HL-60 (cell line): ENCODE results near the gene ASCL5.

Experiments
- DNase-seq, 2 experiments: peaks; one replicate each; pipeline ENCODE4 v3.0.0-alpha.2; 2010 to 2020; ENCODE audit warnings: low read depth in 1 of 2, low spot score in 1 of 2
- H3K27ac ChIP-seq: fragments of 250-450 bp; sonication (Bioruptor Pico); replicated peaks from 2 replicates; pipeline ENCODE4 v1.5.1; 2020; ENCODE audit warnings: mild to moderate bottlenecking, moderate library complexity
- H3K27me3 ChIP-seq: fragments of 250-450 bp; sonication (Bioruptor Pico); 2 replicates; pipeline ENCODE4 v1.5.1; 2021; ENCODE audit warnings: mild to moderate bottlenecking, moderate library complexity; ENCODE audit not compliant: insufficient read depth, poor library complexity, severe bottlenecking
- H3K4me3 ChIP-seq: replicated peaks from 2 replicates; pipeline ENCODE4 v1.5.1; 2011; ENCODE audit warnings: mild to moderate bottlenecking, control low read depth, low read length; ENCODE audit not compliant: insufficient read depth
- CTCF ChIP-seq: IDR thresholded peaks from one replicate; pipeline ENCODE4 v1.5.1; 2011; ENCODE audit warnings: low read length, control low read depth, inconsistent platforms; ENCODE audit not compliant: insufficient read depth
- GABPA ChIP-seq: IDR thresholded peaks from 2 replicates; pipeline ENCODE4 v1.6.1; 2012; ENCODE audit warnings: low read depth
- POLR2AphosphoS5 ChIP-seq: IDR thresholded peaks from 2 replicates; pipeline ENCODE4 v1.6.1; 2012; ENCODE audit warnings: low read depth
- REST ChIP-seq: IDR thresholded peaks from 2 replicates; pipeline ENCODE4 v1.6.1; 2012; ENCODE audit warnings: low read depth; ENCODE audit not compliant: insufficient replicate concordance
- SPI1 ChIP-seq: IDR thresholded peaks from 2 replicates; pipeline ENCODE4 v1.6.1; 2012; ENCODE audit warnings: low read depth, mild to moderate bottlenecking, borderline replicate concordance

The ASCL5 gene

GRCh38 chr1:201072149-201072548 lies 54.8 kb downstream of the ASCL5 start:
- H3K4me3 ChIP-seq = no peak overlapping the region
- TF ChIP-seq CTCF = no peak
- TF ChIP-seq SPI1 = no peak
- no peak for TF ChIP-seq POLR2AphosphoS5
- TF ChIP-seq GABPA = no peak
- TF ChIP-seq REST = no peak
- DNase-seq = no peak
- peaks cover 2% of the 10 kb centered on the region for H3K27me3 ChIP-seq
- no peak overlapping the region for H3K27ac ChIP-seq

GRCh38 chr1:201069636-201070035 lies 57.3 kb downstream of the ASCL5 start:
- TF ChIP-seq SPI1 (no peak), GABPA (no peak), REST (no peak), POLR2AphosphoS5 (no peak), CTCF (no peak)
- H3K27me3 ChIP-seq = peaks cover 2% of the 10 kb centered on the region
- no peak for DNase-seq
- H3K27ac ChIP-seq = no peak overlapping the region
- H3K4me3 ChIP-seq = no peak overlapping the region

GRCh38 chr1:201068976-201069375 lies 58.0 kb downstream of the ASCL5 start:
- TF ChIP-seq POLR2AphosphoS5 (no peak), GABPA (no peak), CTCF (no peak), SPI1 (no peak), REST (no peak)
- no peak overlapping the region for H3K4me3 ChIP-seq
- H3K27me3 ChIP-seq = peaks cover 2% of the 10 kb centered on the region
- no peak overlapping the region for H3K27ac ChIP-seq
- no peak for DNase-seq
